Measurements from ENCODE around the gene PIN1.

DNA sequence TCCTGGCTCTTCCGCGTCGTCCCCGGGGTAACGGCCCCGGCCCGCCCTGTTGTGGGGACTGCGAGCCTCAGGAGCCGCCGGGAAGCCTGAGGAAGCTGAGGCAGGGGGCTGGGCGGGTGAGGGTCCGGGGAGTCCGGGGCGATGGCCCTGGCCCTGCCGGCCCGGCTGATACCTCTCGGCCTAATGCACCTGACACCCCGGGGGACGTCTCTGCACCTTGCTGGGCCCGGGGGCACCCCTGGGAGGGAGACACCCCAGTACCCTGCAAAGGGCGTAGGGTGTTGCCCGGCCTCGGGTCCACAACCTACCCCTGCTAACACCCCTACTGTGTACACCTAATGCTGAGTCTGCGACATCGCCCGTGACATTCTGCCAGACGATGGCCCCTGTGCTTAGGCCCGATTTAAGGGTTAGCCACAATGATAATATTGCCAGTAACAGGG, 410 bp downstream of the PIN1 start:
- TF ChIP-seq CTCF (IDR thresholded peaks at IDR 0.05): no peak
- no peak for TF ChIP-seq ZFX (IDR thresholded peaks at IDR 0.05; ENCODE audit: borderline replicate concordance)

All from 22Rv1 (cell line).